Activated CD8-positive, alpha-beta T cell treated with anti-CD3 and anti-CD28 coated beads, Interleukin-2, amount 10 ng/mL, durations not matched to agents 7 days and 5 days (primary cell): ENCODE measurements around the gene NPAS4. TPM values are rescaled to one million over a fixed set of nuclear protein-coding genes. Genes with fewer than 3 reads are reported as not detected.

Source experiments
- ATAC-seq: fragments of 150-1000 bp; cut with Tn5 transposase; one replicate; pipeline ENCODE4 v1.10.0; 2021; ENCODE audit warnings: moderate library complexity
- CTCF ChIA-PET: fragments of 350-600 bp; sonication (Branson Sonifier 250); formaldehyde crosslinking; loops from one replicate; lab custom pipeline; 2021; ENCODE audit warnings: antibody characterized with exemption; lab: Charles Lee
- POLR2A ChIA-PET: fragments of 350-600 bp; sonication (Branson Sonifier 250); formaldehyde crosslinking; loops from one replicate; lab custom pipeline; 2021; ENCODE audit warnings: antibody characterized with exemption; lab: Charles Lee
- DNase-seq: peaks from one replicate; pipeline ENCODE4 v3.0.0-alpha.2; 2020
- H3K27ac Mint-ChIP-seq: one replicate; pipeline ENCODE4 v1.8.0; 2021; ENCODE audit warnings: mild to moderate bottlenecking, mixed read lengths
- H3K27me3 Mint-ChIP-seq: one replicate; pipeline ENCODE4 v1.8.0; 2021; ENCODE audit warnings: low read depth, mixed read lengths
- H3K36me3 Mint-ChIP-seq: one replicate; pipeline ENCODE4 v1.8.0; 2021; ENCODE audit warnings: low read depth, mixed read lengths
- H3K4me1 Mint-ChIP-seq: one replicate; pipeline ENCODE4 v1.8.0; 2021; ENCODE audit warnings: low read depth, mixed read lengths
- H3K4me3 Mint-ChIP-seq: one replicate; pipeline ENCODE4 v1.8.0; 2021; ENCODE audit warnings: mild to moderate bottlenecking, mixed read lengths
- H3K9me3 Mint-ChIP-seq: one replicate; pipeline ENCODE4 v1.8.0; 2022; ENCODE audit warnings: mixed read lengths; ENCODE audit not compliant: insufficient read depth
- total RNA-seq, 2 experiments: library from RNA; stranded (reverse); gene quantifications; one replicate each; pipeline ENCODE4 v1.2.3, GENCODE V29; 2021

The NPAS4 gene
- total RNA-seq, 2 experiments from 2014 or later: 0.18 to 0.34 TPM

GRCh38 chr11:66393954-66394353 lies 26.9 kb upstream of the NPAS4 start:
- ChIA-PET CTCF (interaction anchor here (1.9 to 3.3 kb wide), 2 partner anchors 8 to 82 kb away, joined by 5 to 16 read pairs; no protein-coding TSS in a partner anchor), POLR2A (no interaction called here)
- peaks cover 5% of the 10 kb centered on the region for H3K27me3 Mint-ChIP-seq
- no peaks in the 10 kb centered on the region for H3K36me3 Mint-ChIP-seq
- H3K27ac Mint-ChIP-seq: no peak overlapping the region
- H3K4me3 Mint-ChIP-seq: no peak overlapping the region
- H3K4me1 Mint-ChIP-seq: peaks cover 3% of the 10 kb centered on the region
- no peaks in the 10 kb centered on the region for H3K9me3 Mint-ChIP-seq
- no peak for ATAC-seq
- DNase-seq: no peak

GRCh38 chr11:66407651-66408050 lies 13.2 kb upstream of the NPAS4 start:
- H3K4me3 Mint-ChIP-seq: no peak overlapping the region
- no peaks in the 10 kb centered on the region for H3K36me3 Mint-ChIP-seq
- CTCF ChIA-PET: interaction anchor here (1.2 to 5.0 kb wide), 14 partner anchors 10 to 275 kb away, joined by 3 to 49 read pairs (median 6); partner anchors contain the start of genes DPP3, MRPL11 and RBM4B
- H3K27ac Mint-ChIP-seq: no peak overlapping the region
- DNase-seq (no peak), ATAC-seq (no peak)
- POLR2A ChIA-PET: no interaction called here
- peaks cover 10% of the 10 kb centered on the region for H3K27me3 Mint-ChIP-seq
- H3K9me3 Mint-ChIP-seq: no peaks in the 10 kb centered on the region
- peaks cover 6% of the 10 kb centered on the region for H3K4me1 Mint-ChIP-seq

GRCh38 chr11:66408488-66409214 lies 12.2 kb upstream of the NPAS4 start:
- peak; percentile 93 for DNase-seq
- peak; percentile 88 for ATAC-seq
- peak overlapping the region; percentile 73 for H3K4me3 Mint-ChIP-seq
- peaks cover 13% of the 10 kb centered on the region for H3K27me3 Mint-ChIP-seq
- CTCF ChIA-PET: interaction anchor here (0.8 to 5.0 kb wide), 30 partner anchors 9 to 274 kb away, joined by 3 to 49 read pairs (median 4); partner anchors contain the start of genes DPP3, MRPL11, NPAS4 and RBM4
- no peaks in the 10 kb centered on the region for H3K9me3 Mint-ChIP-seq
- H3K36me3 Mint-ChIP-seq: no peaks in the 10 kb centered on the region
- H3K27ac Mint-ChIP-seq: peak overlapping the region; percentile 74
- POLR2A ChIA-PET: interaction anchor here (0.6 to 1.6 kb wide), 2 partner anchors 72 to 1869 kb away, joined by 4 to 6 read pairs; partner anchors contain the start of gene DPP3
- H3K4me1 Mint-ChIP-seq: peaks cover 6% of the 10 kb centered on the region

GRCh38 chr11:66409226-66409625 lies 11.6 kb upstream of the NPAS4 start:
- DNase-seq: no peak
- POLR2A ChIA-PET: interaction anchor here (1.6 kb wide), 1 partner anchor 71 kb away, joined by 6 read pairs; the partner anchor contains the start of gene DPP3
- H3K36me3 Mint-ChIP-seq: no peaks in the 10 kb centered on the region
- peaks cover 6% of the 10 kb centered on the region for H3K4me1 Mint-ChIP-seq
- CTCF ChIA-PET: interaction anchor here (0.7 to 5.0 kb wide), 30 partner anchors 8 to 271 kb away, joined by 3 to 49 read pairs (median 4); partner anchors contain the start of genes DPP3, MRPL11, NPAS4 and RBM4
- H3K27me3 Mint-ChIP-seq: peaks cover 18% of the 10 kb centered on the region
- H3K9me3 Mint-ChIP-seq: no peaks in the 10 kb centered on the region
- H3K4me3 Mint-ChIP-seq: no peak overlapping the region
- no peak overlapping the region for H3K27ac Mint-ChIP-seq
- no peak for ATAC-seq

GRCh38 chr11:66410191-66410590 lies 10.6 kb upstream of the NPAS4 start:
- Mint-ChIP-seq H3K4me3 (no peak overlapping the region), H3K9me3 (no peaks in the 10 kb centered on the region), H3K4me1 (peaks cover 6% of the 10 kb centered on the region), H3K36me3 (no peaks in the 10 kb centered on the region), H3K27ac (no peak overlapping the region), H3K27me3 (peaks cover 20% of the 10 kb centered on the region)
- ChIA-PET CTCF (interaction anchor here (1.2 to 5.0 kb wide), 5 partner anchors 11 to 268 kb away, joined by 3 to 49 read pairs (median 12); partner anchors contain the start of genes MRPL11, NPAS4 and RBM4B), POLR2A (interaction anchor here (1.6 kb wide), 1 partner anchor 70 kb away, joined by 6 read pairs; the partner anchor contains the start of gene DPP3)
- ATAC-seq: no peak
- no peak for DNase-seq

GRCh38 chr11:66411323-66411722 lies 9.5 kb upstream of the NPAS4 start:
- POLR2A ChIA-PET: no interaction called here
- H3K4me1 Mint-ChIP-seq: peaks cover 6% of the 10 kb centered on the region
- H3K27me3 Mint-ChIP-seq: peaks cover 20% of the 10 kb centered on the region
- H3K9me3 Mint-ChIP-seq: no peaks in the 10 kb centered on the region
- ATAC-seq: no peak
- H3K36me3 Mint-ChIP-seq: no peaks in the 10 kb centered on the region
- no peak overlapping the region for H3K27ac Mint-ChIP-seq
- DNase-seq: no peak
- no peak overlapping the region for H3K4me3 Mint-ChIP-seq
- CTCF ChIA-PET: interaction anchor here (1.2 to 1.8 kb wide), 3 partner anchors 10 to 66 kb away, joined by 3 to 5 read pairs (median 4); partner anchors contain the start of genes BRMS1, MRPL11 and NPAS4

GRCh38 chr11:66412110-66412509 lies 8.7 kb upstream of the NPAS4 start:
- POLR2A ChIA-PET: no interaction called here
- Mint-ChIP-seq H3K4me1 (peaks cover 6% of the 10 kb centered on the region), H3K27ac (no peak overlapping the region), H3K36me3 (no peaks in the 10 kb centered on the region), H3K4me3 (no peak overlapping the region), H3K9me3 (no peaks in the 10 kb centered on the region), H3K27me3 (peaks cover 24% of the 10 kb centered on the region)
- no peak for ATAC-seq
- CTCF ChIA-PET: interaction anchor here (1.2 to 1.8 kb wide), 2 partner anchors 9 to 67 kb away, joined by 4 to 5 read pairs; partner anchors contain the start of genes BRMS1 and NPAS4
- DNase-seq: no peak

- POLR2A ChIA-PET: no interaction called here
Observed at GRCh38 chr11:66413167-66413566, 7.7 kb upstream of the NPAS4 start.

GRCh38 chr11:66414120-66414934 lies 6.5 kb upstream of the NPAS4 start:
- H3K4me3 Mint-ChIP-seq: no peak overlapping the region
- no peak overlapping the region for H3K27ac Mint-ChIP-seq
- no peaks in the 10 kb centered on the region for H3K36me3 Mint-ChIP-seq
- H3K27me3 Mint-ChIP-seq: peaks cover 31% of the 10 kb centered on the region
- CTCF ChIA-PET: interaction anchor here (1.1 to 1.4 kb wide), 4 partner anchors 15 to 264 kb away, joined by 3 to 5 read pairs (median 4); no protein-coding TSS in a partner anchor
- POLR2A ChIA-PET: interaction anchor here (0.7 kb wide), 1 partner anchor 23 kb away, joined by 3 read pairs; no protein-coding TSS in a partner anchor
- ATAC-seq (no peak), DNase-seq (no peak)
- H3K9me3 Mint-ChIP-seq: peaks cover 5% of the 10 kb centered on the region
- H3K4me1 Mint-ChIP-seq: peaks cover 14% of the 10 kb centered on the region

More at GRCh38 chr11:66413167-66413566, 7.7 kb upstream of the NPAS4 start:
- Mint-ChIP-seq H3K27me3 (peaks cover 24% of the 10 kb centered on the region), H3K36me3 (no peaks in the 10 kb centered on the region), H3K4me1 (peaks cover 13% of the 10 kb centered on the region), H3K4me3 (no peak overlapping the region), H3K9me3 (no peaks in the 10 kb centered on the region), H3K27ac (no peak overlapping the region)
- CTCF ChIA-PET: interaction anchor here (1.1 kb wide), 1 partner anchor 266 kb away, joined by 3 read pairs; no protein-coding TSS in a partner anchor
- ATAC-seq (no peak), DNase-seq (no peak)

GRCh38 chr11:66415423-66415822 lies 5.4 kb upstream of the NPAS4 start:
- H3K27ac Mint-ChIP-seq: no peak overlapping the region
- DNase-seq: no peak
- H3K4me3 Mint-ChIP-seq: no peak overlapping the region
- no peak for ATAC-seq
- H3K4me1 Mint-ChIP-seq: peaks cover 13% of the 10 kb centered on the region
- no peaks in the 10 kb centered on the region for H3K36me3 Mint-ChIP-seq
- H3K9me3 Mint-ChIP-seq: peaks cover 5% of the 10 kb centered on the region
- POLR2A ChIA-PET: no interaction called here
- peaks cover 38% of the 10 kb centered on the region for H3K27me3 Mint-ChIP-seq
- CTCF ChIA-PET: interaction anchor here (0.7 to 1.4 kb wide), 3 partner anchors 14 to 27 kb away, joined by 3 to 5 read pairs (median 3); no protein-coding TSS in a partner anchor

GRCh38 chr11:66417000-66417399 lies 3.8 kb upstream of the NPAS4 start:
- no peak for DNase-seq
- H3K4me3 Mint-ChIP-seq: no peak overlapping the region
- H3K27ac Mint-ChIP-seq: no peak overlapping the region
- ATAC-seq: no peak
- ChIA-PET POLR2A (interaction anchor here (2.5 kb wide), 1 partner anchor 22 kb away, joined by 10 read pairs; the partner anchor contains the start of gene MRPL11), CTCF (interaction anchor here (1.0 to 2.3 kb wide), 4 partner anchors 9 to 263 kb away, joined by 3 to 27 read pairs (median 4); partner anchors contain the start of gene MRPL11)
- peaks cover 5% of the 10 kb centered on the region for H3K9me3 Mint-ChIP-seq
- H3K4me1 Mint-ChIP-seq: peaks cover 13% of the 10 kb centered on the region
- peaks cover 39% of the 10 kb centered on the region for H3K27me3 Mint-ChIP-seq
- H3K36me3 Mint-ChIP-seq: no peaks in the 10 kb centered on the region
